ENCODE measurements around the gene CSTF1. TPM values are rescaled to one million over a fixed set of nuclear protein-coding genes. Genes with fewer than 3 reads are reported as not detected.

CSTF1 gene
- total RNA-seq, 2 experiments from 2014 or later: 61.8 to 62.4 TPM

DNA sequence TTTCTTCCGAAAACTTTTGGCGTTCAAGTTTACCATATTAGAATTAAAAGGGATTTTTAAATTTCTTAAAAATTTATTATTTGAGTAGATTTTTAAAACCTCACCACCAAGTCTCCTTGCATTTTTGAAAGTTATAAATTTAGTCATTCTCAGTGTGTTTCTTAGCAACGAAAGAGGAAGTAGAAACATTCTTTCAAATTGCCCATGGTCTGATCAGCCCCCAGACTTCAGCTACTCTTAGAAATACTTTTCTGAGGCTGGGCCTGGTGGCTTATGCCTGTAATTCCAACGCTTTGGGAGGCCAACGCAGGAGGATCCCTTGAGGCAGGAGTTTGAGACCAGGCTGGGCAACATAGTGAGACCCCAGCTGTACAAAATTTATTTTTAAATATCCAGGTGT is 60.9 kb downstream of the CSTF1 start:
- no peak overlapping the region for H3K4me3 Mint-ChIP-seq
- peaks cover 25% of the 10 kb centered on the region for H3K36me3 Mint-ChIP-seq (ENCODE audit: low read depth)
- no peak for DNase-seq
- H3K4me1 Mint-ChIP-seq: peaks cover 18% of the 10 kb centered on the region
- H3K27ac Mint-ChIP-seq: no peak overlapping the region
- H3K9me3 Mint-ChIP-seq: peaks cover 2% of the 10 kb centered on the region
- POLR2A ChIA-PET: no interaction called here
- no peaks in the 10 kb centered on the region for H3K27me3 Mint-ChIP-seq
- CTCF ChIA-PET: interaction anchor here (1.7 to 2.9 kb wide), 3 partner anchors 10 to 13 kb away, joined by 6 to 13 read pairs (median 7); no protein-coding TSS in a partner anchor

DNA sequence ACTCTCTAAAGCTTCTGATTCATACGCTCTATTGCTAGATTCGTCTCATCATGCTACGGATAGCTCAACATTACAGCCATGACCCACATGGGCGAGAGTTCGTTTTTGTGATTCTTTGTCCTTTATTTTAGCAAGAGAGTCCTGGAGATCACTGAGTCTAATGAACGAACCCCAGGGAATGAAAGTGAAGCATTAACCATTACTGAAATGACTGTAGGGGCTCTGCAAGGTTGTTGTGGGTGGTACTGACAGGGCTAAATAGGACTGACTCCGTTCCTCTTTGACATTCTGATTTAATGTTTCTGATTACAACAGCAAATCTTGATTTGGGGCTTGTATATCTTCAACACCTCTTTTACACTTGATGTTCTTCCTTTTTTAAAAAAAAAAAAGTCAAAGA is 62.3 kb downstream of the CSTF1 start:
- ChIA-PET CTCF (interaction anchor here (0.8 to 2.9 kb wide), 6 partner anchors 9 to 978 kb away, joined by 3 to 13 read pairs (median 5); partner anchors contain the start of genes AURKA and CSTF1), POLR2A (no interaction called here)
- Mint-ChIP-seq H3K27me3 (no peaks in the 10 kb centered on the region), H3K9me3 (peaks cover 2% of the 10 kb centered on the region), H3K36me3 (ENCODE audit: low read depth) (peaks cover 29% of the 10 kb centered on the region), H3K4me3 (no peak overlapping the region), H3K27ac (peak overlapping the region; percentile 38), H3K4me1 (peaks cover 23% of the 10 kb centered on the region)
- DNase-seq: no peak

Other genes starting within 250 kb of the CSTF1 start
- not detected for gene MC3R, start 143.9 kb upstream of the CSTF1 start, total RNA-seq
- 1 to 10 TPM; 8.4 to 9.7 TPM for gene FAM210B, start 33.7 kb upstream of the CSTF1 start, total RNA-seq
- gene AURKA, start 430 bp upstream of the CSTF1 start, total RNA-seq: 10 to 100 TPM; 73.6 to 83.0 TPM
- 1 to 10 TPM; 8.6 to 9.0 TPM for gene CASS4, start 19.6 kb downstream of the CSTF1 start, total RNA-seq
- gene RTF2, start 76.0 kb downstream of the CSTF1 start, total RNA-seq: 100 to 1,000 TPM; 106 to 107 TPM
- gene FAM209A, start 132.1 kb downstream of the CSTF1 start, total RNA-seq: 1 to 10 TPM; 2.7 to 3.2 TPM
- 1 to 10 TPM in 1 of 2 experiments, under 1 TPM in 1; 0.89 to 1.9 TPM for gene FAM209B, start 140.6 kb downstream of the CSTF1 start, total RNA-seq
- not detected for gene TFAP2C, start 236.7 kb downstream of the CSTF1 start, total RNA-seq

Data from activated CD4-positive, alpha-beta T cell treated with anti-CD3 and anti-CD28 coated beads, Interleukin-2, amount 10 ng/mL, durations not matched to agents 7 days and 5 days (primary cell).